Thyroid gland (tissue), 4 donors: ENCODE data around the gene DPF1.

ENCODE experiments used
- POLR2A ChIP-seq, 2 donors: fragments of 450-650 bp; IDR thresholded peaks; one replicate each; pipeline ENCODE4 v1.6.1; 2017; ENCODE audit warnings: antibody characterized with exemption in 2 of 2, mild to moderate bottlenecking in 2 of 2, moderate library complexity in 1 of 2
- TF ChIP-seq, protein P1 (sequence below), 6 experiments: fragments of 200-600 bp in 3 of 6; fragments of 450-650 bp in 3 of 6; sonication (generic) in 3 of 6; IDR thresholded peaks; one replicate each; pipeline ENCODE4 v1.5.1; 2016 to 2019; ENCODE audit warnings: antibody characterized with exemption in 6 of 6, mild to moderate bottlenecking in 2 of 6, inconsistent platforms in 1 of 6, moderate library complexity in 1 of 6

DNA sequence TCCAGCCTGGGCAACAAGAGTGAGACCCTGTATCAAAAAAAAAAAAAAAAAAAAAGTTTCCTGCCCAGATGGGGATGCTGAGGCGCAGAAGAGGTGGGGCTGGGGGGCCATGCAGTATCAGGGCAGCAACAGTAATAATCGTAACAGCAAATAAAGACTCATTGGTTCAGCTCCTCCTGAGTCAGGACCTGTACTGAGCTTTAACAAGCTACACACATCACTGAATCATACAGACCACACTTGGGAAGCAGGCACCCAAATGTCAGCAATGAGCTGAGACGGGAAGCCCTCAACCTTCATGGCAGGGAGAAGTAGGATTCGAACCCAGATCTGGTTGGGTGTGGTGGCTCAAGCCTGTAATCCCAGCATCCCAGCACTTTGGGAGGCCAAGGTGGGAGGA is 10.6 kb upstream of the DPF1 start:
- TF ChIP-seq, protein P1, sequence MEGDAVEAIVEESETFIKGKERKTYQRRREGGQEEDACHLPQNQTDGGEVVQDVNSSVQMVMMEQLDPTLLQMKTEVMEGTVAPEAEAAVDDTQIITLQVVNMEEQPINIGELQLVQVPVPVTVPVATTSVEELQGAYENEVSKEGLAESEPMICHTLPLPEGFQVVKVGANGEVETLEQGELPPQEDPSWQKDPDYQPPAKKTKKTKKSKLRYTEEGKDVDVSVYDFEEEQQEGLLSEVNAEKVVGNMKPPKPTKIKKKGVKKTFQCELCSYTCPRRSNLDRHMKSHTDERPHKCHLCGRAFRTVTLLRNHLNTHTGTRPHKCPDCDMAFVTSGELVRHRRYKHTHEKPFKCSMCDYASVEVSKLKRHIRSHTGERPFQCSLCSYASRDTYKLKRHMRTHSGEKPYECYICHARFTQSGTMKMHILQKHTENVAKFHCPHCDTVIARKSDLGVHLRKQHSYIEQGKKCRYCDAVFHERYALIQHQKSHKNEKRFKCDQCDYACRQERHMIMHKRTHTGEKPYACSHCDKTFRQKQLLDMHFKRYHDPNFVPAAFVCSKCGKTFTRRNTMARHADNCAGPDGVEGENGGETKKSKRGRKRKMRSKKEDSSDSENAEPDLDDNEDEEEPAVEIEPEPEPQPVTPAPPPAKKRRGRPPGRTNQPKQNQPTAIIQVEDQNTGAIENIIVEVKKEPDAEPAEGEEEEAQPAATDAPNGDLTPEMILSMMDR (IDR thresholded peaks at IDR 0.05): no peak
- no peak for TF ChIP-seq POLR2A (IDR thresholded peaks at IDR 0.05)
